AG09319 (cell line): Measurements from ENCODE around the gene ESPNL.

Experiments
- DNase-seq: peaks from one replicate; pipeline ENCODE4 v3.0.0-alpha.2; 2010; ENCODE audit warnings: low read depth; ENCODE audit errors: extremely low read depth
- CTCF ChIP-seq: IDR thresholded peaks from 2 replicates; pipeline ENCODE4 v1.5.1; 2011; ENCODE audit warnings: low read depth, mild to moderate bottlenecking, inconsistent platforms, low read length, moderate library complexity

Gene ESPNL

GRCh38 chr2:238067939-238068338 lies 32.2 kb upstream of the ESPNL start:
- no peak for TF ChIP-seq CTCF
- no peak for DNase-seq

- TF ChIP-seq CTCF, result no peak
- DNase-seq, result no peak
Observed at GRCh38 chr2:238069021-238069709, 31.0 kb upstream of the ESPNL start.

GRCh38 chr2:238069877-238070276 lies 30.3 kb upstream of the ESPNL start:
- DNase-seq, result no peak
- TF ChIP-seq CTCF, result no peak

- no peak for DNase-seq
- TF ChIP-seq CTCF, result no peak
Observed at GRCh38 chr2:238075397-238075796, 24.7 kb upstream of the ESPNL start.

GRCh38 chr2:238077292-238077691 lies 22.8 kb upstream of the ESPNL start:
- no peak for DNase-seq
- TF ChIP-seq CTCF, result no peak

GRCh38 chr2:238079874-238080327 lies 20.2 kb upstream of the ESPNL start:
- no peak for TF ChIP-seq CTCF
- no peak for DNase-seq

GRCh38 chr2:238080518-238080917 lies 19.6 kb upstream of the ESPNL start:
- no peak for DNase-seq
- no peak for TF ChIP-seq CTCF
